HG03439 (cell line): Measurements from ENCODE around the gene PROSER3.

Experiments
- ATAC-seq: cut with Tn5 transposase; IDR thresholded peaks from one replicate; pipeline ENCODE4 v1.9.1; 2021; ENCODE audit warnings: mild to moderate bottlenecking, moderate library complexity; ENCODE audit not compliant: unreplicated experiment

The PROSER3 gene

DNA sequence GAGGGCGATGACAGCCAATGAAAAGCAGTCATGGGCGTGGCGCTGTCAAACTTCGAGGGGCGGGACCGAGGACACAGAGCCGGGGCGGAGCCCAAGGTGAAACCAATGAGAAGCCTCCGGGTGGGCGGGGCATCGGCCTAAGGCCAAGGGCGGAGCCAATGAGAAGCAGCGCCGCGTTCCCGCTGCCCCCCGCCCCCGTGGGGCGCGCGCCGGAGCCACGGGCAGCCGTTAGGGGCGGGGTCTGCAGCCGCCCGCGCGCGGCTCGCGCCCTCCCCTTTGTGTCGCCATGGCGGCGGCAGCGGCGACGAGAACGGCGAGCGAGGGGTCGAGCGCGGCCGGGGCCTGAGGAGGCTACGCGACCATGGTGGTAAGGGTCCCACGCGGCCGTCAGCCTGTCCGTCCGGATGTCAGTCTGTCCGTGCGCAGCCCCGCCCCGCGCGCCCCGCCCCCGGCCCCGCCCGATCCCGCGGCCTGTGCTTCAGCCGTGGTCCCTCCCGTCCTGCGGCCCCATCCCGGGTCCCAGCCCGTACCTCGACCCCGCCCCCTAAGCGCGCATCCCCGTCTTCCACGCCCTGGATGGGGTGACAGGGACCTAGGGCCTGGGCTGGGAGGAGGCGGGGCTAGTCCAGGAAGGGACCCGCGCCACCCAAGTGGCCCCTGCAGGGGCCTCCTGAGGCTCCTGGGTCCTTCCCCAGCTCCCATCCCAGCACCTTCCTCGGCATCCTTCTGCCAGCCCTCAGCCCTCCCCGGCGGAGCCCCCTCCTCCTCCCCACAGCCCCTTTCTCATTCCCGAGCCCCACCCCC is 17.5 kb downstream of the PROSER3 start, which contains the start of gene ARHGAP33:
TSS of gene ARHGAP33 (plus strand) at position 267 of the 804 bp plus-strand sequence. CDS start at position 362, 95 bp downstream.
- peak; percentile 95 for ATAC-seq

- no peak for ATAC-seq
Measured at GRCh38 chr19:35776102-35776788, 18.3 kb downstream of the PROSER3 start.

GRCh38 chr19:35777086-35777841 is 19.3 kb downstream of the PROSER3 start:
- ATAC-seq = no peak

DNA sequence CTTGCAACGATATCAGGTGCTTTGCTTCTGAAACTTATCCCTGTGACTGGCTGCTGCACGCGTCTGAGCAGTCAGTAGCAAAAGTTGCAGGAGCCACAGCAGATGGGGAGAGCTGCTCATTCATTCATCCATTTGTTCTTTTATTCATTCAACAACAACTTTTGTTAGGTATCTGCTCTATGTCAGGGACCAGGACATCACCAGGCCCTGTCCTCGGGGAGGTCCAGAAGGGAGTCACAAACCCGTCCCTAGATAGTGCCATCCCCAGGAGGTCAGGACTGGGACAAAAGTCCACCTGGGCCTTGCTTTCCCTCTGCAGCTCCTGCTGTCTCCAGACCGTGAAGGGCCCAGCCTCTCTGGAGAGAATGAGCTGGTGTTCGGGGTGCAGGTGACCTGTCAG is 20.0 kb downstream of the PROSER3 start:
- no peak for ATAC-seq

- no peak for ATAC-seq
Measured at GRCh38 chr19:35779033-35779432, 21.1 kb downstream of the PROSER3 start.

DNA sequence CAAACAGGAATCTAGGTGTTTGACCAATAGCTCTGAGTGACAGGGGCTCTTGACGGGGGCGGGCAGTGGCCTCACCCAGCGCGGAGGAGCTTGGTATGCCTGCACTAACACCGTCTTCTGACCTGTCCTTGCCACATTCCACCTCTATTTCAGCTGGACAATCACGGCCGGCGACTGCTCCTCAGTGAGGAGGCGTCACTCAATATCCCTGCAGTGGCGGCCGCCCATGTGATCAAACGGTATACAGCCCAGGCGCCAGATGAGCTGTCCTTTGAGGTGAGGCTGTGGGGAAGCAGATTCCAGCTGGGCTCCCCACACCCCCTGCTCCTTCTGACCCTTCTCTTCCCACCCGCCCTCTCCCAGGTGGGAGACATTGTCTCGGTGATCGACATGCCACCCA is 22.1 kb downstream of the PROSER3 start:
- ATAC-seq = no peak

DNA sequence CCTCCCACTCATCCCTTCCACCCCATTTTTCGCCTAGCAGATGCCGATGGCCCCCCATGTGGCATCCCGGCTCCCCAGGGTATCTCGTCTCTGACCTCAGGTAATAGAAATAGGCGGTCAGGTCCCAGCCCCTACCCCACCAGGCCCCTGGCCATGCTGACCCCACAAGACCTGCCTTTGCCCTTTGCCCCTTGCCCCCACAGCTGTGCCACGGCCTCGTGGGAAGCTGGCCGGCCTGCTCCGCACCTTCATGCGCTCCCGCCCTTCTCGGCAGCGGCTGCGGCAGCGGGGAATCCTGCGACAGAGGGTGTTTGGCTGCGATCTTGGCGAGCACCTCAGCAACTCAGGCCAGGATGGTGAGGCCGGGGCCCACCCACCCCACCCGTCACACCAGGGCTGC is 22.7 kb downstream of the PROSER3 start:
- ATAC-seq = no peak

GRCh38 chr19:35781650-35782049 is 23.7 kb downstream of the PROSER3 start:
- ATAC-seq = no peak

DNA sequence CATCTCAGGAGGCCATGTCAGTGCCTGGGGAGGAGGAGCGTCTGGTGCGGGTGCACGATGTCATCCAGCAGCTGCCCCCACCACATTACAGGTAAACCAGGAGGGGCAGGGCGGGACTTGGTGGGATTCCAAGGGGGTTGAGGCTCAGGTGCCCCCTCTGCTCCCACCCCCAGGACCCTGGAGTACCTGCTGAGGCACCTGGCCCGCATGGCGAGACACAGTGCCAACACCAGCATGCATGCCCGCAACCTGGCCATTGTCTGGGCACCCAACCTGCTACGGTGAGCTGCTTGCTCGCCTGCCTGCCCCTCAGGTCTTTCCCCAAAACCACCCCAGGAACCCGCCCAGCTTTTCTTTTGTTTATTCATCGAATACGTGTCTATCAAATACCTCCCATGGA is 24.6 kb downstream of the PROSER3 start:
- ATAC-seq = no peak

- no peak for ATAC-seq
Measured at GRCh38 chr19:35783469-35784434, 25.8 kb downstream of the PROSER3 start.

DNA sequence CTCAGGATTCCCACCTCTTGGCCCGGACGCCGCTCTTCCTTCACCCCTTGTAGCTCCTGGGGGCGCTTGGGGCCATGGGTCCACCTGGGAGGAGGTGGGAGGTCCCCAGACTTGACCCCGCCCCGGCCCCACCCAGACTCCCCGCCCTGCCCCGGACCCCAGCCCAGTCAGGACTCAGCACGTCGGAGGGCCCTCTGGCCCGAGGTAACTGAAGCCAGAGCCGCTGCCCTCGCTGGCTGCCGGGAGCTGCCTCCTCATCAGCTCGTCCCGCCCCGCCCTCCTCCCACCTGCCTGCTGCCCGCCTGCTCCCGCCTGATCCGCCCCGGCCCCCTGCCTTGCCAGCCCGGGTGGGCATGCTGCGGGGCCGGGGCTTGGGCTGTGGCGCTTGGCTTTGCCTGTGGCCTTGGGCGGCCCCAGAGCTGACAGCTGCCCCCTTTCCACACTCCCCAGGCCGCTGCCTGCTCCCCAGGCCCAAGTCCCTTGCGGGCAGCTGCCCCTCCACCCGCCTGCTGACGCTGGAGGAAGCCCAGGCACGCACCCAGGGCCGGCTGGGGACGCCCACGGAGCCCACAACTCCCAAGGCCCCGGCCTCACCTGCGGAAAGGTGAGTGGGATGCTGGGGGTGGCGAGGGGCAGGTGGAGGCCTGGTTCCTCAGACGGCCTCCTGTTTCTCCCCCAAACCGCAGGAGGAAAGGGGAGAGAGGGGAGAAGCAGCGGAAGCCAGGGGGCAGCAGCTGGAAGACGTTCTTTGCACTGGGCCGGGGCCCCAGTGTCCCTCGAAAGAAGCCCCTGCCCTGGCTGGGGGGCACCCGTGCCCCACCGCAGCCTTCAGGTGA is 26.7 kb downstream of the PROSER3 start:
- ATAC-seq = no peak

GRCh38 chr19:35785339-35785627 is 27.3 kb downstream of the PROSER3 start:
- ATAC-seq = no peak

DNA sequence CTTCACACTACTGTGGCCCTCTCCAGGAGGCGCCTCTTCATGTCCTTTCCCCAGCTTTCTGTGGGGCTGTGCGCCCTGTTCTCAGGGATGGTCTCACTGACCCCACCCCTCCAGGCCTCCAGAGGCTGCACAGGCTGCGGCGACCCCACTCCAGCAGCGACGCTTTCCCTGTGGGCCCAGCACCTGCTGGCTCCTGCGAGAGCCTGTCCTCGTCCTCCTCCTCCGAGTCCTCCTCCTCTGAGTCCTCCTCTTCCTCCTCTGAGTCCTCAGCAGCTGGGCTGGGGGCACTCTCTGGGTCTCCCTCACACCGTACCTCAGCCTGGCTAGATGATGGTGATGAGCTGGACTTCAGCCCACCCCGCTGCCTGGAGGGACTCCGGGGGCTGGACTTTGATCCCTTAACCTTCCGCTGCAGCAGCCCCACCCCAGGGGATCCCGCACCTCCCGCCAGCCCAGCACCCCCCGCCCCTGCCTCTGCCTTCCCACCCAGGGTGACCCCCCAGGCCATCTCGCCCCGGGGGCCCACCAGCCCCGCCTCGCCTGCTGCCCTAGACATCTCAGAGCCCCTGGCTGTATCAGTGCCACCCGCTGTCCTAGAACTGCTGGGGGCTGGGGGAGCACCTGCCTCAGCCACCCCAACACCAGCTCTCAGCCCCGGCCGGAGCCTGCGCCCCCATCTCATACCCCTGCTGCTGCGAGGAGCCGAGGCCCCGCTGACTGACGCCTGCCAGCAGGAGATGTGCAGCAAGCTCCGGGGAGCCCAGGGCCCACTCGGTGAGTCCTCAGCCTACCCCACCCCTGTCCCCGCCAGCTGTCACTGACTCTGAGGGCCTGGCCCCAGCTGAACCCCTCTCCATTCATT is 28.6 kb downstream of the PROSER3 start:
- ATAC-seq = no peak

DNA sequence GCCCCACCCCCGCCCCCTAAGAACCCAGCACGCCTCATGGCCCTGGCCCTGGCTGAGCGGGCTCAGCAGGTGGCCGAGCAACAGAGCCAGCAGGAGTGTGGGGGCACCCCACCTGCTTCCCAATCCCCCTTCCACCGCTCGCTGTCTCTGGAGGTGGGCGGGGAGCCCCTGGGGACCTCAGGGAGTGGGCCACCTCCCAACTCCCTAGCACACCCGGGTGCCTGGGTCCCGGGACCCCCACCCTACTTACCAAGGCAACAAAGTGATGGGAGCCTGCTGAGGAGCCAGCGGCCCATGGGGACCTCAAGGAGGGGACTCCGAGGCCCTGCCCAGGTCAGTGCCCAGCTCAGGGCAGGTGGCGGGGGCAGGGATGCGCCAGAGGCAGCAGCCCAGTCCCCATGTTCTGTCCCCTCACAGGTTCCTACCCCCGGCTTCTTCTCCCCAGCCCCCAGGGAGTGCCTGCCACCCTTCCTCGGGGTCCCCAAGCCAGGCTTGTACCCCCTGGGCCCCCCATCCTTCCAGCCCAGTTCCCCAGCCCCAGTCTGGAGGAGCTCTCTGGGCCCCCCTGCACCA is 29.3 kb downstream of the PROSER3 start:
- no peak for ATAC-seq

- no peak for ATAC-seq
Measured at GRCh38 chr19:35788205-35788960, 30.4 kb downstream of the PROSER3 start.

DNA sequence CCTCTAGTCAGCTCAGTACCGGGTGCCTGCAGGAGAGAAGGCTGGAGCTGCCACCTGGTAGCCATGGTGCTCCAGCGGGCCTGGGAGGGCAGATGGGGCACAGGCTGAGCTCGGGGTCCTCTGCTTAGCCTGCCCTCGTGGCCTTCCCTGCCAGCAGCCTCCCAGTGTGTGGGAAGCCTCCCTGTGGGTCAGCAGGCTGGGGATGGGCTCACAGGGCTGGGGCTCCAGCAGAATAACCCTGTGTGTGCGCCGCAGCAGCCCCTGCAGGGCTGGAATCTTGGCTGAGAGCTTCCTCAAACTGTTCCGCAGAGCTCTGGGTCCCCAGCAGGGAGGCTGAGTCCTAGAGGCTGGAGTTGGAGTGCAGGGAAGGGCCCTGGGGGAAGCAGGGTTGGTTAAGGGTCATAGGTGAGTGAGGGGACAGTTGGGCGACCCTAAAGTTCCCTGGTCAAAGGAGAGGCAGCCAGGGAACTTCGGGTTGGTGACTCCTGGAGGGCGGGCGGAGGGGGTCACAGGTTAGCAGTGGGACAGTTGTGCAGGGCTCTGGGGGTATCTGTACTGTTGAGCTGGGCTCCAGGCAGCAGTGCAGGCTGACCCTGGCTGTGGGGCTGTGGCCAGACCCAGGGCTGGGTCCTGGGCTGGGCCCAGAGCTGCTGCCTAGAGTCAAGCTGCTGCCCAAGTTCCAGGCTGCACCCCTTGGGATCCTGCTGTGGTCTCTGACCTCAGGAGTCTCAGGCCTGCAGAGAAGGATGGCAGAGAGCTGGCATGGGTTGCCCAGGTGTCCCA is 31.4 kb downstream of the PROSER3 start:
- no peak for ATAC-seq
